Loucy (cell line): Measurements from ENCODE around the gene PLEKHS1.

Experiments
- EZH2phosphoT487 ChIP-seq: fragments of 200-600 bp; IDR thresholded peaks from 2 replicates; pipeline ENCODE4 v1.6.1; 2018; ENCODE audit warnings: antibody characterized with exemption, mild to moderate bottlenecking, moderate library complexity, borderline replicate concordance
- TF ChIP-seq, protein P1 (sequence below): fragments of 200-600 bp; sonication (generic); conservative IDR thresholded peaks from 2 replicates; pipeline ENCODE4 v1.5.1; 2014; ENCODE audit warnings: mild to moderate bottlenecking, antibody characterized with exemption, low read length

DNA sequence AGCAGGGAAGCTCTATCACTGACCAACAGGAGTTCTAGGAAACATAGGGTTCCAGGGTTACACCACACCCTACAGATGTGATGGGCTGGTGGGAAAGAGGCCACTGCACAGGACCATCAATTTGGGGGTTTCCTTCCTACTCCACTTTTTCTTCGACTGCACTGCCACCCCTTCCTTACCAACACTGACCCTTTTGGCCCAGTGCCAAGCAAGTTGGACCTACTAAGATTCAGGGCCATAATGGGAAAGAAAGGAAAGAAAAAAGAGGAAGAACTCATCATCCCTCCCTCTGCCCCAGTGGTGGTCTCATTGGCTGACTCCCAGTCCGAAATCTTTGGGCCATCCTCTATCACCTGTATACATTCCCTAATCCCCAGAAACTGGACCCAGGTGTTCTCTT lies 6.1 kb upstream of the PLEKHS1 start:
- no peak for TF ChIP-seq EZH2phosphoT487
- TF ChIP-seq, protein P1, sequence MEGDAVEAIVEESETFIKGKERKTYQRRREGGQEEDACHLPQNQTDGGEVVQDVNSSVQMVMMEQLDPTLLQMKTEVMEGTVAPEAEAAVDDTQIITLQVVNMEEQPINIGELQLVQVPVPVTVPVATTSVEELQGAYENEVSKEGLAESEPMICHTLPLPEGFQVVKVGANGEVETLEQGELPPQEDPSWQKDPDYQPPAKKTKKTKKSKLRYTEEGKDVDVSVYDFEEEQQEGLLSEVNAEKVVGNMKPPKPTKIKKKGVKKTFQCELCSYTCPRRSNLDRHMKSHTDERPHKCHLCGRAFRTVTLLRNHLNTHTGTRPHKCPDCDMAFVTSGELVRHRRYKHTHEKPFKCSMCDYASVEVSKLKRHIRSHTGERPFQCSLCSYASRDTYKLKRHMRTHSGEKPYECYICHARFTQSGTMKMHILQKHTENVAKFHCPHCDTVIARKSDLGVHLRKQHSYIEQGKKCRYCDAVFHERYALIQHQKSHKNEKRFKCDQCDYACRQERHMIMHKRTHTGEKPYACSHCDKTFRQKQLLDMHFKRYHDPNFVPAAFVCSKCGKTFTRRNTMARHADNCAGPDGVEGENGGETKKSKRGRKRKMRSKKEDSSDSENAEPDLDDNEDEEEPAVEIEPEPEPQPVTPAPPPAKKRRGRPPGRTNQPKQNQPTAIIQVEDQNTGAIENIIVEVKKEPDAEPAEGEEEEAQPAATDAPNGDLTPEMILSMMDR: no peak
